AG04449 (cell line): Measurements from ENCODE around the gene CSAD.
"Not testable (repeated sequence)": the region's sequence is repeated elsewhere in the genome, so short reads cannot be mapped to it uniquely, and the experiment has no call there.

Source experiments
- CTCF ChIA-PET: fragments of 350-600 bp; formaldehyde crosslinking; extraction: SDS; loops from one replicate; lab custom pipeline; 2021; ENCODE audit warnings: antibody characterized with exemption; lab: Yijun Ruan, JAX
- POLR2A ChIA-PET: fragments of 400-600, 350-600 bp; formaldehyde crosslinking; extraction: SDS; loops from one replicate; lab custom pipeline; 2020; ENCODE audit warnings: antibody characterized with exemption, inconsistent platforms; lab: Yijun Ruan, JAX
- DNase-seq: peaks from one replicate; pipeline ENCODE4 v3.0.0-alpha.2; 2010; ENCODE audit warnings: low read depth, low spot score
- H3K4me3 ChIP-seq: 2 replicates; pipeline ENCODE4 v1.5.1; 2011; ENCODE audit warnings: low read depth, mild to moderate bottlenecking, control low read depth, low read length
- CTCF ChIP-seq: IDR thresholded peaks from one replicate; pipeline ENCODE4 v1.5.1; 2011; ENCODE audit warnings: mild to moderate bottlenecking, moderate library complexity, low read length, control low read depth, inconsistent platforms; ENCODE audit not compliant: insufficient read depth; ENCODE audit errors: missing control alignments

Gene CSAD

GRCh38 chr12:53118751-53119300 is 61.9 kb downstream of the CSAD start:
- CTCF ChIA-PET: no interaction called here
- H3K4me3 ChIP-seq: no peak overlapping the region
- TF ChIP-seq CTCF: no peak
- POLR2A ChIA-PET: no interaction called here
- no peak for DNase-seq

- no peak for DNase-seq
- no peak for TF ChIP-seq CTCF
- no peak overlapping the region for H3K4me3 ChIP-seq
- CTCF ChIA-PET: interaction anchor here (0.8 to 4.7 kb wide), 2 partner anchors 17 to 84 kb away, joined by 3 to 25 read pairs; partner anchors contain the start of gene IGFBP6
- POLR2A ChIA-PET: no interaction called here
These were observed 64.7 kb downstream of the CSAD start for GRCh38 chr12:53115891-53116648.

GRCh38 chr12:53115112-53115890 is 65.4 kb downstream of the CSAD start:
- ChIA-PET CTCF (interaction anchor here (4.7 kb wide), 1 partner anchor 16 kb away, joined by 25 read pairs; the partner anchor contains the start of gene IGFBP6), POLR2A (no interaction called here)
- DNase-seq: no peak
- H3K4me3 ChIP-seq: no peak overlapping the region
- no peak for TF ChIP-seq CTCF

GRCh38 chr12:53113951-53114350 is 66.8 kb downstream of the CSAD start:
- no peak overlapping the region for H3K4me3 ChIP-seq
- no peak for TF ChIP-seq CTCF
- no peak for DNase-seq
- ChIA-PET POLR2A (no interaction called here), CTCF (interaction anchor here (0.6 to 4.7 kb wide), 2 partner anchors 14 to 46 kb away, joined by 3 to 25 read pairs; partner anchors contain the start of gene IGFBP6)

GRCh38 chr12:53113136-53113705 is 67.5 kb downstream of the CSAD start:
- no peak for DNase-seq
- CTCF ChIA-PET: interaction anchor here (4.7 kb wide), 1 partner anchor 14 kb away, joined by 25 read pairs; the partner anchor contains the start of gene IGFBP6
- POLR2A ChIA-PET: no interaction called here
- H3K4me3 ChIP-seq: no peak overlapping the region
- no peak for TF ChIP-seq CTCF

GRCh38 chr12:53112431-53112830 is 68.3 kb downstream of the CSAD start:
- POLR2A ChIA-PET, DNase-seq, H3K4me3 ChIP-seq: not testable (repeated sequence)
- CTCF ChIA-PET: interaction anchor here (0.7 to 2.2 kb wide), 2 partner anchors 13 to 56 kb away, joined by 3 to 8 read pairs; no protein-coding TSS in a partner anchor
